GM19238 (cell line): ENCODE results near the gene TNK2.
"Not testable (repeated sequence)": the region's sequence is repeated elsewhere in the genome, so short reads cannot be mapped to it uniquely, and the experiment has no call there.

Experiments
- DNase-seq: peaks from one replicate; pipeline ENCODE4 v3.0.0; 2011; ENCODE audit warnings: low spot score; ENCODE audit not compliant: insufficient read length

The TNK2 gene

DNA sequence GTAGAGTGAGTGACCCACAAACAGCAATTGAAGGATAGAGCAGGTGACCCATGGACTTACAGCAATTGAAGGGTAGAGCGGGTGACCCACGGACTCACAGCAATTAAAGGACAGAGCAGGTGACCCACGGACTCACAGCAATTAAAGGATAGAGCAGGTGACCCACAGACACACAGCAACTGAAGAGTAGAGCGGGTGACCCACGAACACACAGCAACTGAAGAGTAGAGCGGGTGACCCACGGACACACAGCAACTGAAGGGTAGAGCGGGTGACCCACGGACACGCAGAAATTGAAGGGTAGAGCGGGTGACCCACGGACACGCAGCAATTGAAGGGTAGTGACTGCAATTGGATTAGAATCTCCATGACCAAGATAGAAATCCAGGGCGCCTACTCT, 9.8 kb upstream of the TNK2 start:
- DNase-seq: no peak

DNA sequence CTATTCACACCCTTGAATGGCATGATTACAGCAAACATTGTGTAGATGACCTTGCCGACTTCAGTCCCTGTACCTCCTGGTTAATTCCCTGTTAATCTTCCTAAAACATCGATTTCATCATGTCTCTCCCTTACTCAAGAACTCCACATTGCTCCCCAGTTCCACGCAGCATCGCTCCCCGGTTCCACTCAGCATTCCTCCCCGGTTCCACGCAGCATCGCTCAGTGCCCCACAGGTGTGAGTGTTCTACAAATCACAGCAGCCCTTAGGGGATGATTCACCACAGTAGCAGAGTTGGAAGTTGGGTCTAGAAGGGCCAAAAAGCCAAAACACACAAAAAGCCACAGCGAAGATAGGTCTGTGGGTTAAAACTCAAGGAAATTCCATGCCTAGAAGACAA, 8.6 kb upstream of the TNK2 start:
- DNase-seq: no peak

DNA sequence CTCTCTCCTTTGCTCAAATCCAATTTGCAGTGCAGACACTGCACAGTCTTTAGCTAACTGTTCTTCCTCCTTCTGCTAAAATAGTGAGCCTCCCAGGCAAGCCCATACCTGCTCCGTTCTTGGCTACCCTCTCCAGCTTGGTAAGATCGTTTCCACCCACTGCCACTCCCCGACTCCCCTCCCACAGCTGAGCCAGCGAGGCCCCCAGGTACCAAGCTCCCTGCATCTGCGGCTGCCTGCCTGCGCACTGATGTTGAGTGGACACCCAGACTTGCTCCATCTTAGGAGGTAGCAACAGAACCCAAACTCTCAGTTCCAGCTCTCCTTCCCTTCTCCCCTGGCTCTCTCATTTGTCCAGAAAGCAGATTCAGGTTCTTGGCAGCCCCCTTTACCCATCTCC, 7.9 kb upstream of the TNK2 start:
- DNase-seq: no peak

DNA sequence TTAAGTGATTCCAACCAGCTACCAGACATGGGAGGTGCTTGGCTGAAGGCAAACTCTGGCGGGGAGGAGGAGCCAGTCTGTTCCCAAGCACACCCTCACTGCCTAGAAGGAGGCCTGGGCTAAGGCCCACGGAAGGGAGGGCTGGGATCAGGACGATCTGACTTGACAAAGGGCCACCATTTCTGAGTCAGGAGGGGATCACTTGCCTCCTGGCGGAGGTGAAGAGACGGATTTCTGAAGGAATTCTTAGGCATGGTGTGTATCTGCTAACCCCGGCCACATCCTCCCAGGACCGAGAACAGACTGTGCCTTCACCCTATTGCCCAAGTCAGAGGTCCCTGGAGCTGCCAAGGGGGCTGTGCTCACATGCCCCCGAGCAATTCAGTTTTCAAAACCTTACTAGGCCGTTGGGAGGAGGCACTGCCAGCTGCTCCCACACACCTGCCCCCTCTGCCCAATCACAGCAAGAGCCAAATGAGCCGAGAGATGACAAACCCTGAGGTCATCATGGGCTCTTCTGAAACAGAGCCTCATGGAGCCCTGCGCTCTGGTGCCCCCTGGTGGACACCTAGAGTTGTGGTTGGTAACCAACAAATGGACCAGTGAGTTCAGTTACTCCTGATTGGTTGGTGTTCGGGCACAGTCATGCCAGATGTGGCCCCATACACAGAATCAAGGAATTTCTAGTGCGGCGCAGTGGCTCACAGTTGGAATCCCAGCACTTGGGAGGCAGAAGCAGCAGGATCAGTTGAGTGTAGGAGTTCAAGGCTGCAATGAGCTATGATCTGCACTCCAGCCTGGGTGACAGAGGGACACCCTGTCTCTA, 6.5 kb upstream of the TNK2 start:
- DNase-seq: peak; percentile 90

DNA sequence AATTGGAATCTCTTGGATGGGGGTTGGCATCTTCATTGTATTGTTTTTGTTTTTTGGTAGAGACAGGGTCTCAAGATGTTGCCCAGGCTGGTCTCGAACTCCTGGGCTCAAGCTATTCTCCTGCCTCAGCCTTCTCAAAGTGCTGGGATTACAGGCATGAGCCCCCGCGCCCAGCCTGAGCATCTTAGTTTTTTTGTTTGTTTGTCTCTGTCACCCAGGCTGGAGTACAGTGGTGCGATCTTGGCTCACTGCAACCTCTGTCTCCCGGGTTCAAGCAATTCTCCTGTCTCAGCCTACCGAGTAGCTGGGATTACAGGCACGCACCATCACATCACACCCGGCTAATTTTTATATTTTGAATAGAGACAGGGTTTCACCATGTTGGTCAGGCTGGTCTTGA, 5.8 kb upstream of the TNK2 start:
- not testable (repeated sequence) for DNase-seq

DNA sequence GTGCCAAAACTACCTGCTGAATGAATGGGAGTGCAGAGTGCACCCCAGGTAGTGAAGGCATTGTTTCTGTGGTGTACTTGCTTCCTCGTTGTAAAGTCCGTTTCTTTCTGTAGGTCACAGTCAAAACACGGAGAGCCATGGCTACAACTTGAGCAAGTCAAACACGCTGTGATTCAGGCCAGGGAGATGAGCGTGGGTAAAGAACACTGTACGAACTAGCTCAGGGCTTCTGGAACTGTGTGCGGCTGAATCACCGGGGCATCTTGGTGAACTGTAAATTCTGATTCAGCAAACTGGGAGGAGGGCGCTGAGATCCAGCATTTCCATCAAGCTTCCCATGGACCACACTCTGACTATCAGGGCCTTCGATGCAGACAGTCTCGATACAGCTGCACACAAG, 5.0 kb upstream of the TNK2 start:
- DNase-seq: no peak

DNA sequence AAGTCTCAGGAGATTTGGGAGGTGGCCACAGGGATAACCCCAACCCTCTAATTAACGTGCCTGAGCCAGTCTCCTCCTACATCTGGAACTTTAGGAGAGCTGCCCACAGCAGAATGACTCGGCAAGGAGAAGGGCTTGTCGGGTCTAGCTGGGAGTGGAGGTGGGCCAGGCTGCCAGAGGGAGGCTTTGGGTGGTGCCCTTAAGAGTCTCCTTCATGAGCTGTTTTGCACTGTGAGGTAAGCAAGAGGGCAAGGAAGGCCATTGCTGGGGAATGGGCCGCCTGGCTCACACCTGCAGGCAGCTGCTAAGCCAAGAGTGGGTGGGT, 3.6 kb upstream of the TNK2 start:
- no peak for DNase-seq

DNA sequence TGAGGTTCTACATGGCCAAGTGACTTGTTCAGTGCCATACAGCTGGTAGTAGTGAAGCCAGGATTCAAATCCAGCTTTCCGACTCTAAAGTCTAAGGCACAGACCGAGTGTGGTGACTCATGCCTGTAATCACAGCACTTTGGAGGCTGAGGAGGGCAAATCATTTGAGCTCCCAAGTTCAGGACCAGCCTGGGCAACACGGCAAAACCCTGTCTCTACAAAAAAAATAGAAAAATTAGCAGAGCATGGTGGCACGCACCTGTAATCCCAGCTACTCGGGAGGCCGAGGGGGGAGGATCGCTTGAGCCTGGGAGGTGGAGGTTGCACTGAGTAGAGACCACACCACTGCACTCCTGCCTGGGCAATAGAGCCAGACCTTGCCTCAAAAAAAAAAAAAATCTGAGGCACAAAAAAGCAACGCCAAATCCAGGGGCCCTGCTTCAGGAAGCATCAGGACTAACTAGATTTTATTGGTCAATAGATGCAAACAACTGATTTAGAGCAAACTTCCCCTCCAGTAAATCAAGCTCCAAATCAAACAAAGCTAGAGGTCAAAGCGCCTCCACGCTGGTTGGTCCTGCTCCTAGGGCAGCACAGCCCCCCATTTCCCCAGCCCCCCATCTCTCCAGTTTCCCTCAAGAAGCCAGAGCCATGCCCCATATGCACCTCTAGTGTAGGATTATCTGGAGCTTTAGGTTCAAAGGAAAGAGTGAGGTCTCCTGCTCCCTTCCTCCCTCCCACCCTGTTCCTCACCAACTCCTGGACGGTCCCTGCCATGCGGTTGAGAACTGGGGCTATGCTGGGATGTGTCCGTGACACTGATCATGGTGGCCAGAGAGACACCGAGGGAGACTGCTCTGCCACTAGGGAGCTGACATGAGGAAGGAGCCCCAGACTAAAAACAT, 2.9 kb upstream of the TNK2 start:
- no peak for DNase-seq

DNA sequence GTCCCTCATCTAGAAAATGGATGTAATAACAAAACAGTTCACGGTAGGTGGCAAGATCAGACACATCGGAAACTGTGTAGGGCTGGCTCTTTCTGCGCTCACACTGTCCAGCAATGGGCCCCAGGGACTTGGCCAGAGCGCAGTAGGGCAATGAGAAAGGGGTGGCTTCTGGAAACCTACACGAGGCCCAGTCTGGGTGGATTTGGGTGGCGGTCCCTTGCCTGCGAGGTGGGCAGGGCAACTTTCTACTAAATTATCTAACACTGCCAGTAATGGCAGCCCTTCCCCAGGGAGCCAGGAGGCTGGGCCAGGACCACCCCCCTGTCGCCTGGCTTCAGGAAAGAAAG, 2.1 kb upstream of the TNK2 start:
- DNase-seq: no peak

DNA sequence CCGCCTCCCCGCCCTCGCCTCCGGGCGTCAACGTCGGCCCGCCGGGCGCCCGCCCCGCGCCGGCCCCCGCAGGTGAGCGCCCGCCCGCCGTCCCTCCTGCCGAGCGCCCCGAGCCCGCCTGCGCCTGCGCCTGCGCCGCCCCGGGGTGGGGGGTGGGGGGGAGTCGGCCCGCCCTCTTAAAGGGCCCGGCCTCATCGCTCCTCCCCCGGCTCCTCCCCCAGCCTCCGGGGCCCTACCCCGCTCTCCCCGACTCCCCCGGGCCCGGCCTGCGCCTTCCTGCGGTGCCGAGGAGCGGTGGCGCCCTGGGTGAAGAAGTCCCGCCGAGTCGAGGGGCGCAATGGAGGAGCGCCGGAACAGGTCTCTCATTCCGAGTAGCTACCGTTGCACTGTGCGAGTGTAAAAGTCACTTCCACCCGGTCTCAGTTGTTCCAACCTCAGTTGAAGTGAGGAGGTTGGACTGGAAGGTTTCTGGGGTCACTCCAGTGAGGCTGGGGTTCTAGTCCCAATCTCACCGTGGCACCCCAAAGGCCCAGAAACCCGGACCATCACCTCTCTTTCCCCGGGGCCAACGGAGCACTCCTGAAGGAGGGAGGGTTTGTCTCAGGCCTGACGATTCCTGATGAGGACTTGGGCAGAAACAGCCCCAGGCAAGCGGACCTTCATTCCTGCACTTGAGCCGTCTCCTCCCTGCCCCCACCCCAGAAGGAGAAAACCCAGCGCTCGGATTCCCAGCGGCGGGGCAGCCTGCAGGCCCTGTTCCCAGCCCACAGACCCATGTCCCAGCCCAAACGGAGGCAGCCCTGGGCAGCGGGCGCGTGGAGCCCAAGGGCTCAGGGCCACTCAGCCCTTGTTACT, 1.5 kb upstream of the TNK2 start:
- DNase-seq: peak; percentile 99

DNA sequence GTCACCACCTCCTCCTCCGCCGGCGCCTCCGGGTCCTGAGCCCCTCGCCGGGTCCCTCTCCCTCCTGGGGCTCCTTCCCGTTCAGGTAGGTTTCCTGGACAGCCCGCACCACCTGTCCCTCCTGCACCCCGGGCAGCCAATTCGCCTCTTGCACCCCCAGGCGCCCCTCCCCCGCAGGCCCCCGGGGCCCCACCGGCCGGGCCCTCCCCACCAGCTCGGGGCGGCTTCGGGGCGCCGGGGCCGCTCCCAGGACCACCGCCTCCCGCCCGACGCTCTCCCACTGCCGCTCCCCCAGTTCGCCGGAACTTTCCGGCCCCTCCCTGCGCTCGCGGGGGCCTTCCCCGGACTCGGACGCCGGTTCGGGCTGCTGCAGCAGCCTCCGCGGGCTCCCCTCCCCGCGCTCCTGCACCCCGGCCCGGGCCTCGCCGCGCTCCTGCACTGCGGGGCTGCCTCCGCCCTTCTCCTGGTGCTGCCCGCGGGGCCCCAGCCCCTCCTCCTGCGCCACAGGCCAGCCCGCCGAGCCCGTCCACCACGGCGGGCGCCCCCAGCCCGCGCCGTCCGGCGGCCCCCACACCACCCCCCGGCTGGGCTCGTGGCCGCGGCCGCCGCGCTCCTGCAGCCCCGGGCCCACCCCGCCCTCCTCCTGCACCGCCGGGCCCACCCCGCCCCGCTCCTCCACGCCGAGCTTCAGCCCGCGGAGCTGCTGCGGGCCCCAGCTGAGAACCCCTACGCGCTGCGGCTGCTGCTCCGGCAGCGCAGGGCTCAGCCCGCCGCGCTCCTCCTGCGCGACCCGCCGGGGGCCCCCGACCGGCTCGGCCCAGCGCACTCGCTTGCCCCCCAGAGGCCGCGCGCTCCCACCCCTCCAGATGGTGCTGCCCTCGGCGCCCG, 587 bp upstream of the TNK2 start:
- peak; percentile 67 for DNase-seq

DNA sequence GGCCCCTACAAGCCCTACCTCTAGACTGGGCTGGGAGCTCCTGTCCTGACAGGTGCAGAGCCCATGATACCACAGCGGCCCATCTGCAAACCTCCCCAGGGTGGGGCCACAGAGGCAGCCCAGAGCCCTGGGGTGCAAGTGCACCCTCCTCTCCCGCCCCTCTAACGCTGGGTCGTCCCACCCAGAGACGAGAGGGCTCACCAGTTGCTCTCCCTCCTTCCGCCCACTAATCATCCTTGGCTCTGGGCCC, 742 bp downstream of the TNK2 start:
- no peak for DNase-seq

DNA sequence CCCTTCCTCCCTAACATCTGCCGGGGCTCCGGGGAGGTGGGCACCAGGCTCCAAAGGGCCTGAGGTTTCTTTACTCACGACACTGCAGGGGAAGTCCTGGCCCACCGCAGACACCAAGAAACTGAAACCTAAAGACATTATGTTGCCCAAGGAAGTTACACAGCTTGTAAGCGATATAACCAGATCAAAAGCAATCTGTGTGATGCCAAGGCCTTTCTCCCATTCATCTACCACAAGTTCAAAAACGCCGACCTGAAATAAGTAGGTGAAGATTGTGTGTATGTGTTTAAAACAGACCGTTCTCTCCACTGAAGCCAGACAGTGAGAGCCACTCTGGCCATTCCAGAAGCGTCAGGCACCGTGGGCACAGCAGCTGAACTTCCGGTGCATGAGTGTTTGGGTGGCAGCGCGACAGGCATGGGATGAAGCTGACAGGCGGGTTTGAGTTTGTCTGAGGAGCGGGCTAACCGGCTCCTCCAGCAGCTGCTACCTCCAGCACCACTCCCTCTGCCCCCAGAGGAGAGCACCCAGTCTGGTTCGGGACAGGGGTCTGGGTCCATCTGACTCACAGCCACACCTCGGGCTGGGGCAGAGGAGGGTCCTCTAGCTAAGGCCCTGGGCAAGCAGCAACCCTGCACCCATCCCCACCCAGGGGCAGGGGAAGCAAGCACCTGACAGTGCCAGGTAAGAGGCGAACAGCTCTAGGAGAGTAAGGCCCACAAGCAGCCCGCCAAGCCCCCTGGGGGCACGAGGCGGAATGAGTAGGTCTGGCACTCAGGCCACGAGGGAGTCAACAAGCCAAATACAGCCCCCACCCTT, 1.3 kb downstream of the TNK2 start:
- DNase-seq: peak; percentile 62

DNA sequence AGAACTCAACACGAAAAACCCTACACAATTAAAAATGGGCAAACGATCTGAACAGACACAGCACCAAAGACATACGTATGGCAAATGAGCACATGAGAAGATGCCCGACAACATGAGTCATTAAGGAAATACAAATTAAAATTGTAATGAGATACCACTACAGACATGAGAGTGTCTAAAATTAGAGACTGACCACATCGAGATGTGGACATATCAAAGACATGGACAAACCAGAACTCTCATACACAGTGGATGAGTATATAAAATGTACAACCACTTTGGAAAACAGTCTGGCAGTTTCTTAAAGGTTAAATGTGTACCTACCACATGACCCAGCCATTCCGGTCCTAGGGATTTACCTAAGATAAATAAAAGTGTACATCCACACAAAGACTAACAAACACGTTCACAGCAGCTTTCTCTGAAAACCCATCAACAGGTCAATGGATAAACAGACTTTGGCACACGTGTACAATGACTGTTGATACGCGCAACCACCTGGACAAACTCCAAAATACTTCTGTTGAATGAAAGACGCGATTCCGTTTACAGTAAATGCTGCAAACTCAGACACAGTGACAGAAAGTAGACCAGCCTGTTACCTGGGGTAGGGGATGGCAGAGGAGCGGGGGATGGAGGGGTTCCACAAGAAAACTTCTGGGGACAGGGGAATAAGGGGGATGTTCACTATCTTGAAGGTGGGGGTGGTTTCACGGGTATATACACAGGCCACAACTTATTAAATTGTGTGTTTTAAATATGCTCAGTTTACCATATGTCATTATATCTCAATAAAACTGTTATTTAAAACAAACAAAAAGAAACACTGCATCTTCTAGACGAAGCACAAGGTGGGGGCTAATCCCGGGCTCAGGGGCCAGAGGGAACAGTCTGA, 2.1 kb downstream of the TNK2 start:
- DNase-seq: no peak

DNA sequence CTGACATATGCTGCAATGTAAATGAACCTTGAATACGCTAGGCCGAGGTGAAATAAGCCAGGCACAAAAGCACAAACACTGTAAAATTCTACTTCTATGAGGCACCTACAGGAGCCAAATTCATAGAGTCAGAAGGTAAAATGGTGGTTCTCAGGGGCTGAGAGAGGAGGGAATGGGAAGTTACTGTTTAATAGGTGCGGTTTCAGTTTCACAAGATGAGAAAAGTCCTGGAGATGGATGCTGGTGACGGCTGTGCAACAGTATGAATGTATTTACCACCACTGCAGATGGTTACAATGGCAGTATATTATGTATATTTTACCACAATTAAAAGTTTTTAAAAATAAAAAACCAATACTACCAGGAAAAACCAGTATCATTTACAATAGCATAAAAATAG, 4.0 kb downstream of the TNK2 start:
- DNase-seq: no peak

DNA sequence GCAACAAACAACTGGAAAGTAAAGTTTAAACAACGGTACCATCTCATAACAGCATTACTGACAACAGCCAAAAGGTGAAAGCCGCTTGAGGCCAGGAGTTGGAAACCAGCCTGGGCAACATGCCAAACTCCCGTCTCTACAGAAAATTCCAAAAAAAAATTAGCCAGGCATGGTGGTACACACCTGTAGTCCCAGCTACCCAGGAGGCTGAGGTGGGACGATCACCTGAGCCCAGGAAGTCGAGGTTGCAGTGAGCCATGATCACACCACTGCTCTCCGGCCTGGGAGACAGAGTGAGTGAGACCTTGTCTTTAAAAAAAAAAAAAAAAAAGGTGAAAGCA, 4.4 kb downstream of the TNK2 start:
- no peak for DNase-seq

DNA sequence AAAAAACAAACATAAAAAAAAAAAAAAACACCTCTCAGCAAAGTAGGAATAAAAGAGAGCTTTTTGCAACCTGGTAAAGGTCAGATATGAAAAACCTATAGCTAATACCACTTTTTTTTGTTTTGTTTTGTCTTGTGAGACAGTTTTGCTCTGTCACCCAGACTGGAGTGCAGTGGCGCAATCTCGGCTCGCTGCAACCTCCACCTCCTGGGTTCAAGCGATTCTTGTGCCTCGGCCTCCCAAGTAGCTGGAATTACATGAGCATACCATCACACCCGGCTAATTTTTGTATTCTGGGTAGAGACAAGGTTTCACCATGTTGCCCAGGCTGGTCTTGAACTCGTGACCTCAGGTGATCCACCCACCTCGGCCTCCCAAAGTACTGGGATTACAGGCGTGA, 5.7 kb downstream of the TNK2 start:
- not testable (repeated sequence) for DNase-seq

DNA sequence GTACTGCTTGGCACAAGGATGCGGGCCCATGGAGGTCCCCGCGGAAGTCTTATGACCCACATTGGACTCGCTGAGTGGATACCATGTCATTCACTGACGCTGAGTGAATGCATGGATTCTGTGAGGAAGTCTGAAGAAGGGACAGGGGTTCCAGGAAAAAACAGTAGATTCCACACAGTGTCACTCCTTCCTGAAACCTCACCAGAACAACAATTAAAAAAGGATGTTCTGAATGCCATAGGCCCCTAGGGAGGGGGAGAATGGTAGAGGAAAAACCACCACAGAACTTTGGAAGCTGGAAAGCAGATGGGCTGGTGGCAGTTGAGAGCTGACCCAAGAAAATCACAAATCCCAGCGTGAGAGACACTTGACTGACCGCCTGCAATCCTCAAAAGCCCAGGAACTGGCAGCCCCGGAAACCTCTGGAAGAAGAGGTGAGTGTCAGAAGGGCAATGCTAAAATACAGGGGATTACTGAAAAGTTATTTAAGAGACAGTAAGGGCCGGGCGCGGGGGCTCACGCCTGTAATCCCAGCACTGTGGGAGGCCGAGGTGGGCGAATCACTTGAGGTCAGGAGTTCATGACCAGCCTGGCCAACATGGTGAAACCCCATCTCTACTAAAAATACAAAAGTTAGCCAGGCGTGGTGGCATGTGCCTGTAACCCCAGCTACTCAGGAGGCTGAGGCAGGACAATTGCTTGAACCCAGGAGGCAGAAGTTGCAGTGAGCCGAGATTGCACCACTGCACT, 6.3 kb downstream of the TNK2 start:
- not testable (repeated sequence) for DNase-seq
